HEK293 (cell line): Measurements from ENCODE around the gene SDF2.

Source experiments
- GLI2 ChIP-seq: fragments of 450-650 bp; formaldehyde crosslinking; IDR thresholded peaks from 2 replicates; pipeline ENCODE4; 2017; ENCODE audit warnings: missing biosample characterization, missing genetic modification characterization, low read depth, borderline replicate concordance
- KLF1 ChIP-seq: fragments of 450-650 bp; formaldehyde crosslinking; IDR thresholded peaks from 2 replicates; pipeline ENCODE4 v1.5.1; 2016; ENCODE audit warnings: missing biosample characterization, missing genetic modification characterization
- KLF17 ChIP-seq: fragments of 450-650 bp; formaldehyde crosslinking; IDR thresholded peaks from 2 replicates; pipeline ENCODE4 v1.5.1; 2016; ENCODE audit warnings: missing biosample characterization, missing genetic modification characterization
- REPIN1 ChIP-seq: fragments of 450-650 bp; formaldehyde crosslinking; IDR thresholded peaks from 2 replicates; pipeline ENCODE4 v1.5.1; 2017; ENCODE audit warnings: missing biosample characterization, missing genetic modification characterization, low read depth
- ZBTB20 ChIP-seq: fragments of 450-650 bp; formaldehyde crosslinking; IDR thresholded peaks from 2 replicates; pipeline ENCODE4 v1.5.1; 2016; ENCODE audit warnings: missing biosample characterization, missing genetic modification characterization
- ZIC2 ChIP-seq: fragments of 450-650 bp; formaldehyde crosslinking; IDR thresholded peaks from 2 replicates; pipeline ENCODE4 v1.5.1; 2016; ENCODE audit warnings: missing biosample characterization, missing genetic modification characterization
- ZNF10 ChIP-seq: fragments of 450-650 bp; formaldehyde crosslinking; IDR thresholded peaks from 2 replicates; pipeline ENCODE4 v1.5.1; 2017; ENCODE audit warnings: missing biosample characterization, missing genetic modification characterization
- ZNF112 ChIP-seq: fragments of 450-650 bp; formaldehyde crosslinking; IDR thresholded peaks from 2 replicates; pipeline ENCODE4 v1.5.0; 2017; ENCODE audit warnings: missing biosample characterization, missing genetic modification characterization
- ZNF121 ChIP-seq: fragments of 450-650 bp; formaldehyde crosslinking; IDR thresholded peaks from 2 replicates; pipeline ENCODE4 v1.5.1; 2016; ENCODE audit warnings: missing biosample characterization, missing genetic modification characterization
- ZNF146 ChIP-seq: fragments of 450-650 bp; formaldehyde crosslinking; IDR thresholded peaks from 2 replicates; pipeline ENCODE4 v1.5.1; 2016; ENCODE audit warnings: missing biosample characterization, missing genetic modification characterization
- ZNF155 ChIP-seq: fragments of 450-650 bp; formaldehyde crosslinking; IDR thresholded peaks from 2 replicates; pipeline ENCODE4 v1.5.1; 2016; ENCODE audit warnings: missing biosample characterization, missing genetic modification characterization
- ZNF214 ChIP-seq: fragments of 450-650 bp; formaldehyde crosslinking; IDR thresholded peaks from 2 replicates; pipeline ENCODE4 v1.5.1; 2017; ENCODE audit warnings: missing biosample characterization, mild to moderate bottlenecking, missing genetic modification characterization, borderline replicate concordance
- ZNF223 ChIP-seq: fragments of 450-650 bp; formaldehyde crosslinking; IDR thresholded peaks from 2 replicates; pipeline ENCODE4 v1.5.1; 2016; ENCODE audit warnings: missing biosample characterization, missing genetic modification characterization
- ZNF37A ChIP-seq: fragments of 450-650 bp; IDR thresholded peaks from 2 replicates; pipeline ENCODE4 v1.5.1; 2018; ENCODE audit warnings: missing biosample characterization, missing genetic modification characterization
- ZNF426 ChIP-seq: fragments of 450-650 bp; formaldehyde crosslinking; IDR thresholded peaks from 2 replicates; pipeline ENCODE4 v1.5.1; 2017; ENCODE audit warnings: missing biosample characterization, missing genetic modification characterization, mild to moderate bottlenecking, inconsistent platforms, moderate library complexity
- ZNF510 ChIP-seq: fragments of 450-650 bp; formaldehyde crosslinking; IDR thresholded peaks from 2 replicates; pipeline ENCODE4 v1.5.1; 2018; ENCODE audit warnings: mild to moderate bottlenecking, missing genetic modification characterization, missing biosample characterization; ENCODE audit not compliant: insufficient replicate concordance
- ZNF560 ChIP-seq: fragments of 450-650 bp; formaldehyde crosslinking; IDR thresholded peaks from 2 replicates; pipeline ENCODE4 v1.5.1; 2017; ENCODE audit warnings: missing biosample characterization, missing genetic modification characterization, borderline replicate concordance
- ZNF571 ChIP-seq: fragments of 450-650 bp; formaldehyde crosslinking; IDR thresholded peaks from 2 replicates; pipeline ENCODE4 v1.5.0; 2017; ENCODE audit warnings: missing biosample characterization, missing genetic modification characterization
- ZNF610 ChIP-seq: fragments of 450-650 bp; formaldehyde crosslinking; IDR thresholded peaks from 2 replicates; pipeline ENCODE4 v1.5.1; 2016; ENCODE audit warnings: missing biosample characterization, missing genetic modification characterization, borderline replicate concordance
- ZNF747 ChIP-seq: fragments of 450-650 bp; formaldehyde crosslinking; IDR thresholded peaks from 2 replicates; pipeline ENCODE4 v1.5.1; 2016; ENCODE audit warnings: missing biosample characterization, missing genetic modification characterization
- TF ChIP-seq, protein P1 (sequence below): fragments of 450-650 bp; formaldehyde crosslinking; IDR thresholded peaks from 2 replicates; pipeline ENCODE4 v1.5.1; 2016; ENCODE audit warnings: missing biosample characterization, missing genetic modification characterization
- TF ChIP-seq, protein P2 (sequence below): fragments of 450-650 bp; formaldehyde crosslinking; IDR thresholded peaks from 2 replicates; pipeline ENCODE4 v1.5.1; 2016; ENCODE audit warnings: missing biosample characterization, missing genetic modification characterization
- TF ChIP-seq, protein P3 (sequence below): fragments of 450-650 bp; formaldehyde crosslinking; IDR thresholded peaks from 2 replicates; pipeline ENCODE4 v1.5.1; 2016; ENCODE audit warnings: missing biosample characterization, missing genetic modification characterization
- TF ChIP-seq, protein P4 (sequence below): fragments of 450-650 bp; formaldehyde crosslinking; IDR thresholded peaks from 2 replicates; pipeline ENCODE4 v1.5.1; 2016; ENCODE audit warnings: missing biosample characterization, missing genetic modification characterization
- TF ChIP-seq, protein P5 (sequence below): fragments of 450-650 bp; formaldehyde crosslinking; IDR thresholded peaks from 2 replicates; pipeline ENCODE4 v1.5.1; 2016; ENCODE audit warnings: missing biosample characterization, missing genetic modification characterization

The SDF2 gene

DNA sequence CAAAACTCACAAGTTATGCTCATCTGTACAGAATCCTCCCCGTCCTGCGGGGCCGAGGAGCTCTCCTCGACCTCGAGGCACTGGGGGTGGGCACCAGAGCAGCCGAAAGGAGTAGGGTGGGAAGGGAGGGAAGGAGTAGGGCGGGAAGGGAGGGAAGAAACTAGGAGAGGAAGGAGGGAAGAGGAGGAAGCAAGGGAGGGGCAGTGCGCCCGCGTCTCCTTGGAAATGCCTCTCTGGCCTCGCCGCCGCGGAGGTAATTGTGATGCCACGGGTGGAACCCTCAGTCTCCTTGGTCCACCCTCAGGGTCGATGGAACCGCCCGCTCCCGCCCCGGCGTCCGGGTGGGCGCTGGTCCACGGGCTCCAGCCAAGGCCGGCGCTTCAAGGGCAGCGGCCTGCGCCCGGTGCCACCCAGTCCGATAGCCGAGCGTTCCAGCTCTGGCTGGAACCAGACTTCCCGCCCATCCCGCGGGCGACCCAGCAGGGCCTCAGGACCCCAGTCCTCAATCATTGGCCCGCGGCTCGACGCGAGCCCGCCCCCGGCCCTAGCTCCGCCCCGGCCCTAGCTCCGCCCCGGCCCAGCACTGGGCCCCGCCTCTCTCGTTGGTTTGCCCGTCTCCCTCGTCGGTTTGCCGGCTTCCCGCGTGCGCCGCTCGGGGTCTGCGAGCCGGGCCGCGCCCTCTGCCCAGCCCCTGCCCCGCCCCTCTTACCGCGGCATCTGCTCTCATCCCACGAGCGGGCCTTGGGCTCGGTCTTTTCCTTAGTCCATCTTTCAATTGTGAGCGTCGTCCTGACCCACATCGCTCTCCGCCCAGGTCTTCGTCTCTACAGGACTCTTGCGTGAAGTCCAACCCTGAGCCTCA, 49.4 kb upstream of the SDF2 start (continued):
- no peak for TF ChIP-seq ZNF121 (tag by site-specific recombination)
- TF ChIP-seq, protein P1, sequence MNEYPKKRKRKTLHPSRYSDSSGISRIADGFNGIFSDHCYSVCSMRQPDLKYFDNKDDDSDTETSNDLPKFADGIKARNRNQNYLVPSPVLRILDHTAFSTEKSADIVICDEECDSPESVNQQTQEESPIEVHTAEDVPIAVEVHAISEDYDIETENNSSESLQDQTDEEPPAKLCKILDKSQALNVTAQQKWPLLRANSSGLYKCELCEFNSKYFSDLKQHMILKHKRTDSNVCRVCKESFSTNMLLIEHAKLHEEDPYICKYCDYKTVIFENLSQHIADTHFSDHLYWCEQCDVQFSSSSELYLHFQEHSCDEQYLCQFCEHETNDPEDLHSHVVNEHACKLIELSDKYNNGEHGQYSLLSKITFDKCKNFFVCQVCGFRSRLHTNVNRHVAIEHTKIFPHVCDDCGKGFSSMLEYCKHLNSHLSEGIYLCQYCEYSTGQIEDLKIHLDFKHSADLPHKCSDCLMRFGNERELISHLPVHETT (tag by site-specific recombination), result no peak
- no peak for TF ChIP-seq ZNF747 (tag by site-specific recombination)
- no peak for TF ChIP-seq ZNF112 (tag by site-specific recombination)
- TF ChIP-seq ZNF37A (tag by site-specific recombination), result no peak
- peak; percentile 40; the same call in 1 of the 2 replicates for TF ChIP-seq ZNF610
- peak; percentile 60; the same call in 1 of the 2 replicates for TF ChIP-seq ZBTB20
- TF ChIP-seq ZNF10 (tag by site-specific recombination), result no peak
- TF ChIP-seq, protein P2, sequence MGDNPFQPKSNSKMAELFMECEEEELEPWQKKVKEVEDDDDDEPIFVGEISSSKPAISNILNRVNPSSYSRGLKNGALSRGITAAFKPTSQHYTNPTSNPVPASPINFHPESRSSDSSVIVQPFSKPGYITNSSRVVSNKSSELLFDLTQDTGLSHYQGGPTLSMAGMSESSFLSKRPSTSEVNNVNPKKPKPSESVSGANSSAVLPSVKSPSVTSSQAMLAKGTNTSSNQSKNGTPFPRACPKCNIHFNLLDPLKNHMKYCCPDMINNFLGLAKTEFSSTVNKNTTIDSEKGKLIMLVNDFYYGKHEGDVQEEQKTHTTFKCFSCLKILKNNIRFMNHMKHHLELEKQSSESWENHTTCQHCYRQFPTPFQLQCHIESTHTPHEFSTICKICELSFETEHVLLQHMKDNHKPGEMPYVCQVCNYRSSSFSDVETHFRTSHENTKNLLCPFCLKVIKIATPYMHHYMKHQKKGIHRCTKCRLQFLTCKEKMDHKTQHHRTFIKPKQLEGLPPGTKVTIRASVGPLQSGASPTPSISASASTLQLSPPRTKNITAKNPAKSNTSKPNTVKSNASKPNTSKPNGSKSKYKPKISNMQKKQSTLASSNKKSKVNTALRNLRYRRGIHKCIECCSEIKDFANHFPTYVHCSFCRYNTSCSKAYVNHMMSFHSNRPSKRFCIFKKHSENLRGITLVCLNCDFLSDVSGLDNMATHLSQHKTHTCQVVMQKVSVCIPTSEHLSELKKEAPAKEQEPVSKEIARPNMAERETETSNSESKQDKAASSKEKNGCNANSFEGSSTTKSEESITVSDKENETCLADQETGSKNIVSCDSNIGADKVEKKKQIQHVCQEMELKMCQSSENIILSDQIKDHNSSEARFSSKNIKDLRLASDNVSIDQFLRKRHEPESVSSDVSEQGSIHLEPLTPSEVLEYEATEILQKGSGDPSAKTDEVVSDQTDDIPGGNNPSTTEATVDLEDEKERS (tag by site-specific recombination), result no peak
- TF ChIP-seq ZNF146, result peak; percentile 38
- TF ChIP-seq ZIC2 (tag by site-specific recombination), result peak; percentile 35; the same call in 1 of the 2 replicates
- peak; percentile 93 for TF ChIP-seq KLF1 (tag by site-specific recombination)
- TF ChIP-seq KLF17 (tag by site-specific recombination), result peak; percentile 90
- no peak for TF ChIP-seq ZNF155 (tag by site-specific recombination)
- TF ChIP-seq ZNF214 (tag by site-specific recombination), result no peak
- TF ChIP-seq ZNF426 (tag by site-specific recombination), result no peak
- TF ChIP-seq, protein P3, sequence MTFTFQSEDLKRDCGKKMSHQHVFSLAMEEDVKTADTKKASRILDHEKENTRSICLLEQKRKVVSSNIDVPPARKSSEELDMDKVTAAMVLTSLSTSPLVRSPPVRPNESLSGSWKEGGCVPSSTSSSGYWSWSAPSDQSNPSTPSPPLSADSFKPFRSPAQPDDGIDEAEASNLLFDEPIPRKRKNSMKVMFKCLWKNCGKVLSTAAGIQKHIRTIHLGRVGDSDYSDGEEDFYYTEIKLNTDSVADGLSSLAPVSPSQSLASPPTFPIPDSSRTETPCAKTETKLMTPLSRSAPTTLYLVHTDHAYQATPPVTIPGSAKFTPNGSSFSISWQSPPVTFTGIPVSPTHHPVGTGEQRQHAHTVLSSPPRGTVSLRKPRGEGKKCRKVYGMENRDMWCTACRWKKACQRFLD (tag by site-specific recombination), result no peak
- TF ChIP-seq, protein P4, sequence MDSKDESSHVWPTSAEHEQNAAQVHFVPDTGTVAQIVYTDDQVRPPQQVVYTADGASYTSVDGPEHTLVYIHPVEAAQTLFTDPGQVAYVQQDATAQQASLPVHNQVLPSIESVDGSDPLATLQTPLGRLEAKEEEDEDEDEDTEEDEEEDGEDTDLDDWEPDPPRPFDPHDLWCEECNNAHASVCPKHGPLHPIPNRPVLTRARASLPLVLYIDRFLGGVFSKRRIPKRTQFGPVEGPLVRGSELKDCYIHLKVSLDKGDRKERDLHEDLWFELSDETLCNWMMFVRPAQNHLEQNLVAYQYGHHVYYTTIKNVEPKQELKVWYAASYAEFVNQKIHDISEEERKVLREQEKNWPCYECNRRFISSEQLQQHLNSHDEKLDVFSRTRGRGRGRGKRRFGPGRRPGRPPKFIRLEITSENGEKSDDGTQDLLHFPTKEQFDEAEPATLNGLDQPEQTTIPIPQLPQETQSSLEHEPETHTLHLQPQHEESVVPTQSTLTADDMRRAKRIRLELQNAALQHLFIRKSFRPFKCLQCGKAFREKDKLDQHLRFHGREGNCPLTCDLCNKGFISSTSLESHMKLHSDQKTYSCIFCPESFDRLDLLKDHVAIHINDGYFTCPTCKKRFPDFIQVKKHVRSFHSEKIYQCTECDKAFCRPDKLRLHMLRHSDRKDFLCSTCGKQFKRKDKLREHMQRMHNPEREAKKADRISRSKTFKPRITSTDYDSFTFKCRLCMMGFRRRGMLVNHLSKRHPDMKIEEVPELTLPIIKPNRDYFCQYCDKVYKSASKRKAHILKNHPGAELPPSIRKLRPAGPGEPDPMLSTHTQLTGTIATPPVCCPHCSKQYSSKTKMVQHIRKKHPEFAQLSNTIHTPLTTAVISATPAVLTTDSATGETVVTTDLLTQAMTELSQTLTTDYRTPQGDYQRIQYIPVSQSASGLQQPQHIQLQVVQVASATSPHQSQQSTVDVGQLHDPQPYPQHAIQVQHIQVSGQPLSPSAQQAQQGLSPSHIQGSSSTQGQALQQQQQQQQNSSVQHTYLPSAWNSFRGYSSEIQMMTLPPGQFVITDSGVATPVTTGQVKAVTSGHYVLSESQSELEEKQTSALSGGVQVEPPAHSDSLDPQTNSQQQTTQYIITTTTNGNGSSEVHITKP (tag by site-specific recombination), result peak; percentile 83
- no peak for TF ChIP-seq ZNF510 (tag by site-specific recombination)
- TF ChIP-seq, protein P5, sequence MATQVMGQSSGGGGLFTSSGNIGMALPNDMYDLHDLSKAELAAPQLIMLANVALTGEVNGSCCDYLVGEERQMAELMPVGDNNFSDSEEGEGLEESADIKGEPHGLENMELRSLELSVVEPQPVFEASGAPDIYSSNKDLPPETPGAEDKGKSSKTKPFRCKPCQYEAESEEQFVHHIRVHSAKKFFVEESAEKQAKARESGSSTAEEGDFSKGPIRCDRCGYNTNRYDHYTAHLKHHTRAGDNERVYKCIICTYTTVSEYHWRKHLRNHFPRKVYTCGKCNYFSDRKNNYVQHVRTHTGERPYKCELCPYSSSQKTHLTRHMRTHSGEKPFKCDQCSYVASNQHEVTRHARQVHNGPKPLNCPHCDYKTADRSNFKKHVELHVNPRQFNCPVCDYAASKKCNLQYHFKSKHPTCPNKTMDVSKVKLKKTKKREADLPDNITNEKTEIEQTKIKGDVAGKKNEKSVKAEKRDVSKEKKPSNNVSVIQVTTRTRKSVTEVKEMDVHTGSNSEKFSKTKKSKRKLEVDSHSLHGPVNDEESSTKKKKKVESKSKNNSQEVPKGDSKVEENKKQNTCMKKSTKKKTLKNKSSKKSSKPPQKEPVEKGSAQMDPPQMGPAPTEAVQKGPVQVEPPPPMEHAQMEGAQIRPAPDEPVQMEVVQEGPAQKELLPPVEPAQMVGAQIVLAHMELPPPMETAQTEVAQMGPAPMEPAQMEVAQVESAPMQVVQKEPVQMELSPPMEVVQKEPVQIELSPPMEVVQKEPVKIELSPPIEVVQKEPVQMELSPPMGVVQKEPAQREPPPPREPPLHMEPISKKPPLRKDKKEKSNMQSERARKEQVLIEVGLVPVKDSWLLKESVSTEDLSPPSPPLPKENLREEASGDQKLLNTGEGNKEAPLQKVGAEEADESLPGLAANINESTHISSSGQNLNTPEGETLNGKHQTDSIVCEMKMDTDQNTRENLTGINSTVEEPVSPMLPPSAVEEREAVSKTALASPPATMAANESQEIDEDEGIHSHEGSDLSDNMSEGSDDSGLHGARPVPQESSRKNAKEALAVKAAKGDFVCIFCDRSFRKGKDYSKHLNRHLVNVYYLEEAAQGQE (tag by site-specific recombination), result no peak
- no peak for TF ChIP-seq ZNF560 (tag by site-specific recombination)
- TF ChIP-seq REPIN1 (tag by site-specific recombination), result peak; percentile 70; the same call in 1 of the 2 replicates
- no peak for TF ChIP-seq ZNF571
- no peak for TF ChIP-seq GLI2
- 0 out of 2 replicates have a peak, but pooled peaks have one; percentile 18 for TF ChIP-seq ZNF223 (tag by site-specific recombination)
